SK-N-MC (cell line): ENCODE results near the gene CRACR2A.

Experiments
- DNase-seq: peaks from one replicate; pipeline ENCODE4 v3.0.0-alpha.2; 2011; ENCODE audit warnings: low read depth, low spot score
- H3K27ac ChIP-seq: fragments of 200-600 bp; sonication (generic); 2 replicates; pipeline ENCODE4 v1.5.1; 2016; ENCODE audit warnings: mixed run types
- H3K36me3 ChIP-seq: fragments of 200-600 bp; sonication (generic); 2 replicates; pipeline ENCODE4 v1.6.1; 2017; ENCODE audit warnings: antibody characterized with exemption, low read length, mixed read lengths; ENCODE audit not compliant: insufficient read depth
- H3K4me3 ChIP-seq: fragments of 200-600 bp; sonication (generic); 2 replicates; pipeline ENCODE4 v1.5.1; 2016
- H3K9ac ChIP-seq: fragments of 200-600 bp; sonication (generic); 2 replicates; pipeline ENCODE4 v1.8.0; 2017; ENCODE audit warnings: mixed run types, mixed read lengths; ENCODE audit not compliant: insufficient read length
- H3K9me3 ChIP-seq: fragments of 200-600 bp; sonication (generic); 2 replicates; pipeline ENCODE4 v1.6.1; 2017; ENCODE audit warnings: low read depth, mild to moderate bottlenecking, antibody characterized with exemption, low read length, moderate library complexity, mixed read lengths
- EZH2 ChIP-seq: fragments of 200-600 bp; sonication (generic); IDR thresholded peaks from one replicate; pipeline ENCODE4 v1.6.1; 2017; ENCODE audit warnings: antibody characterized with exemption
- FOXP2 ChIP-seq: optimal IDR thresholded peaks from 2 replicates; pipeline ENCODE3; 2011; ENCODE audit warnings: mild to moderate bottlenecking, moderate library complexity; ENCODE audit not compliant: insufficient read depth; ENCODE audit errors: extremely low read length, control extremely low read depth
- POLR2AphosphoS5 ChIP-seq: IDR thresholded peaks from 2 replicates; pipeline ENCODE4 v1.6.1; 2012; ENCODE audit warnings: mild to moderate bottlenecking, low read depth, low read length, borderline replicate concordance

The CRACR2A gene

GRCh38 chr12:3732901-3733300, 20.0 kb downstream of the CRACR2A start:
- Histone ChIP-seq H3K27ac (no peak overlapping the region), H3K4me3 (no peak overlapping the region)
- no peak for DNase-seq

GRCh38 chr12:3730111-3730510, 22.8 kb downstream of the CRACR2A start:
- no peak overlapping the region for H3K9ac ChIP-seq
- no peaks in the 10 kb centered on the region for H3K9me3 ChIP-seq
- H3K36me3 ChIP-seq: no peaks in the 10 kb centered on the region
- no peak overlapping the region for H3K4me3 ChIP-seq
- no peak overlapping the region for H3K27ac ChIP-seq
- DNase-seq: no peak
- no peak for TF ChIP-seq EZH2
- no peak for TF ChIP-seq POLR2AphosphoS5
- no peak for TF ChIP-seq FOXP2

More at GRCh38 chr12:3732901-3733300, 20.0 kb downstream of the CRACR2A start:
- H3K9ac ChIP-seq: no peak overlapping the region
- H3K9me3 ChIP-seq: no peaks in the 10 kb centered on the region
- TF ChIP-seq EZH2: no peak
- no peak for TF ChIP-seq POLR2AphosphoS5
- TF ChIP-seq FOXP2: no peak
- no peaks in the 10 kb centered on the region for H3K36me3 ChIP-seq

- Histone ChIP-seq H3K4me3 (no peak overlapping the region), H3K36me3 (no peaks in the 10 kb centered on the region), H3K9ac (no peak overlapping the region), H3K27ac (no peak overlapping the region), H3K9me3 (no peaks in the 10 kb centered on the region)
- DNase-seq: no peak
- TF ChIP-seq FOXP2 (no peak), POLR2AphosphoS5 (no peak), EZH2 (no peak)
Measured at GRCh38 chr12:3728686-3729085, 24.2 kb downstream of the CRACR2A start.

DNA sequence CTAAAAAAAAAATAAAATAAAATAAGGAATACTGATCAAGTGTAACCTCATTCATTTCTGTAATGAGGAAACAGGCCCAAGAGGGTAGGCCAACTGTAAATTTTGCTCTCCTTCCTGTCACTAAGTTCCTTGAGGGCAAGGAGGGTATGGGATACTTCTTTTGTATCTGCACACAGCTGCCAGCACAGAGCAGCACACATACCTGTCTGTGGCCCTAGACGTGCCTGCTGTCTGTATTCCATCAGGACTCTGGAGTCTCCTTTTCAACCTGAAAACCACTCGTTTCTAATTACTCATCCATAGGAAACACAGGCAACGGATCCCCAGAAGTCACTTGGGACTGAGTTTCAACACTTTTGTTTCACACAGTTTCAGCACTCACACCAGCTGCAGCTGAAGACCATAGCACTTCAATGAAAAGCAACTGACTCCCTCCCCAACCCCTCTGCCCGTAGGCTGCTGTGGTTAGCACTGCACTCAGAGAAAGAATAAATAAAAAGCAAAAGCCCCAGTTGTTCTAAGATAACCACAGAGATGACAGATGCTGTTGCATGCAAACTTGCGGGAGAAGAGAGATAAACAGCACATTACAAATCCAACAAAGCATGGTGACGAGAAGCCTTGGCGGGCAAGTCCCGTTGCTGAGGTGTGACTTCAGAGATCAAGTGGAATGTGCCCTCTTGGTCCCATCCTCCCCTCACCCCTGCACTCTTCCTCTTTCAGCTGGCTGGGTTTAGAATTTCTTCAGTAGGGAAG, 24.9 kb downstream of the CRACR2A start:
- DNase-seq: peak; percentile 34
- Histone ChIP-seq H3K9me3 (no peaks in the 10 kb centered on the region), H3K4me3 (no peak overlapping the region), H3K27ac (no peak overlapping the region), H3K36me3 (no peaks in the 10 kb centered on the region), H3K9ac (no peak overlapping the region)
- TF ChIP-seq EZH2 (no peak), FOXP2 (peak; percentile 34)

DNA sequence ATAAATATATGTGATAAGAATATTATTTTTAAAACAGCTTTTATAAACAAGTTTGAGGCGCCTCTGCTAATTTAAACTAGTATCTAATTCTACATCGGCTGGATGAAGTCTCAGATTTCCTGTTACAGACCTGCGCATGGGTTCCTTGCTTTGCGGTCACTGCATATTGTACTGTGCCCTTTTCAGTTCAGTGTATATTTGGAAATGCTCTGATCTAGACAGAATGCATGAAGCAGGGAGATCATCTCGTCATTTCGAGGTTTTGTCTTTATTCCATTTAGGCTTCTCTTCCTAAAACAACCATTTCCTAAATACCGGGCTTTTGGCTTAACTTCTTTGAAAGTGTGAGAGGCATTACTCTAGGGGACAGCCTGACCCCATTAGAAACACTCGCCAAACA, 25.6 kb downstream of the CRACR2A start:
- Histone ChIP-seq H3K9ac (no peak overlapping the region), H3K4me3 (no peak overlapping the region), H3K36me3 (no peaks in the 10 kb centered on the region), H3K9me3 (no peaks in the 10 kb centered on the region; the same call in 1 of the 2 replicates), H3K27ac (no peak overlapping the region)
- DNase-seq: no peak
- TF ChIP-seq EZH2 (no peak), POLR2AphosphoS5 (no peak), FOXP2 (no peak)

DNA sequence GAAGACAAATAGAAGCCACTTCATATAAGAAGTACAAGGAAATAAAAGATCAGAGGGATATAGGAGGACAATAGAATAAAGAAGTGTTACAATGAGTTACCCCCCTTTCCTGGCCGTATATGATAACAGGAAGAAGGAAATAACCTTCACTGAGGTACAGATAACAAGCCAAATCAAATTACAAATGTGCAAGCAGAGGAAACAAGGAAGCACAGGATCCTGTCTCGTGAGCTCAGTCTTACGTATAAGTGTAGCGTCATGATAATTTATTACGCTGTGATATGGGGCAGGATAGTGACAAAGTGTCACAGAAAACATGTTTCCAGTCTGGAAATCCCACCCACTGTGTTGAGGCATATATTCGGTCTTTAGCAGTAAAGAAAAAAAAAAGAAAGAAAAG, 26.5 kb downstream of the CRACR2A start:
- H3K27ac ChIP-seq: no peak overlapping the region
- no peak overlapping the region for H3K4me3 ChIP-seq
- TF ChIP-seq FOXP2 (no peak), EZH2 (no peak), POLR2AphosphoS5 (no peak)
- H3K36me3 ChIP-seq: no peaks in the 10 kb centered on the region
- DNase-seq: no peak
- H3K9ac ChIP-seq: no peak overlapping the region
- H3K9me3 ChIP-seq: no peaks in the 10 kb centered on the region; the same call in 1 of the 2 replicates

DNA sequence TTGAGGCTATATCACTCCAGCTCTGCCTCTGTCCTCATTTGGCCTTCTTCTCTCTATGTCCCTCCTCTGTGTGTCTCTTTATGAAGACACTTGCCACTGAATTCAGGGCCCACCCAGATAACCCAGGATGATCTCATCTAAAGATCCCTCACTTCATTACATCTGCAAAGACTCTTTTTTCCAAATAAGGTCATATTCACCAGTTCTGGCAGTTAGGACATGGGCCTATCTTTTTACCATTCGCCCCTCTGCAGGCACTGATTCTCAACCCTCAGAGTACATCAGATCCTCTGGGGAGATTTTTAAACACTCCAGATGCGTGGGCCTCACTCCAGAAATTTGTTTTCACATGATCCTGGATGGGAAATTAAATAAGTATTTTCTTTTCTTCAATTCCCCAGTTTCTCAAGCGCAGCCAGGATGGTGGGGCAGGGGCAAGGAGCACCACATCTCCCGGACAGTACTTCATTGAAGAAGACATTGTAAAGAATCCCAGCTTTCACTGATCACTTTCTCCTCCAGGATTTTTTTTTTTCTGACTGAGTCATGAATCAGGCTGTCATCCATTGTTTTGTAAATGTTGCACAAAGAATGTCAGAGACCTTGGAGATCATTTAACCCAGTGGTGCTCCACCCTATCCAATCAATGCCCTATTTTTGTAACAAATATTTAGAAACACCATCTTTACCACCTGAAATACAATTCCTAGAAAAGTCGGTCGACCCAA, 27.4 kb downstream of the CRACR2A start:
- H3K27ac ChIP-seq: no peak overlapping the region
- no peak overlapping the region for H3K4me3 ChIP-seq
- no peak overlapping the region for H3K9ac ChIP-seq
- H3K36me3 ChIP-seq: no peaks in the 10 kb centered on the region
- DNase-seq: no peak
- no peak for TF ChIP-seq EZH2
- TF ChIP-seq FOXP2: no peak
- TF ChIP-seq POLR2AphosphoS5: no peak
- H3K9me3 ChIP-seq: no peaks in the 10 kb centered on the region; the same call in 1 of the 2 replicates

DNA sequence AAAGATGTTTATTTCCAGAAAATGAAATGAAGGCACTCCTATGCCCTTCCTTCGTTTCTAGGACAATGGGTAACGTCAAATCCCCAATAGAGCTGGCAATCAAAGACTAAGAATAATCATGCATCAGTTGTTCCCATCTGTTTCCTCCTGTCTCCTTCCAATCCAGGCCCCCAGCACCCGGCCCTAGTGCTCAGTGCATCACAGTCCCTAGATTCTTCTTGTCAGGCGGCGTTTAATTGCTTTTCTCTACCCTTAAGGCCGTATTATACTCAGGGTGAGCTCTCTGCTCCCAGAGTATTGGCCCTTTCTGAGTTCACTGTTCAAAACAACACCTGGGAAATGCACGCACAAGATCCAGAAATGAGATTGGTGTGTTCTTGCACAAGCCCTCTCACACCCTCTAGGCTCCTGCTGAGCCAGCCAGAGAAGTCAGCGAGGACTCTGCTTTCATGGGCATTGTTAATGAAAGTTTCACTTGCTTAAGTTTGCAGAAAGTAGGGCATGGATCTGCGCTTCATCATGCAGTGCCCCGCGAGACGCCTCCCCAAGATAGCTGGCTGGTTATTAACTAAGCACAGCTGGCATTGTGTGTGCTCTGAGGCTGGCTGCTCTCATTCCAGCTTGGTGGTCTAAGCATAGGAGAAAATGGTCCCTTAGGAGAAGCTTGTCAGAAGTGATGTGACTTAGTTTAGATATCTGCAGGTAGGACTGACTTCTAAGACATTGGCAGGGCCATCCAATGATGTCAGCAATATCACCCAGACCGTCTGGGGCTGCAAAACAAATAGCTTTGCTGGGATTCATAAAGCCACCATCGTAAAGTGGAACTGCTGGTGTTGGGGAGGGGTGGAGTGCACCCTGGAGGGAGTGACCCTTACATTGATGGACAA, 28.7 kb downstream of the CRACR2A start:
- H3K9ac ChIP-seq: no peak overlapping the region

More for the DNA sequence above, 28.7 kb downstream of the CRACR2A start:
- no peak overlapping the region for H3K27ac ChIP-seq
- H3K4me3 ChIP-seq: no peak overlapping the region
- DNase-seq: no peak
- H3K9me3 ChIP-seq: no peaks in the 10 kb centered on the region; the same call in 1 of the 2 replicates
- no peaks in the 10 kb centered on the region for H3K36me3 ChIP-seq
- TF ChIP-seq FOXP2 (no peak), EZH2 (no peak), POLR2AphosphoS5 (no peak)
